GM12874 (cell line): ENCODE results near the gene DOCK3.
A peak's percentile ranks its signal among the peaks of the same experiment; 100 is the strongest.

Source experiments
- CTCF ChIP-seq: IDR thresholded peaks from 2 replicates; pipeline ENCODE4 v1.5.1; 2011; ENCODE audit warnings: low read depth, mild to moderate bottlenecking, control low read depth, low read length, moderate library complexity; ENCODE audit not compliant: insufficient read depth

Gene DOCK3

GRCh38 chr3:50651920-50652529, 22.7 kb upstream of the DOCK3 start:
- TF ChIP-seq CTCF: no peak

- TF ChIP-seq CTCF: peak; percentile 59
Observed at GRCh38 chr3:50652709-50653108, 22.0 kb upstream of the DOCK3 start.

- no peak for TF ChIP-seq CTCF
Observed at GRCh38 chr3:50653937-50654595, 20.7 kb upstream of the DOCK3 start.

GRCh38 chr3:50655009-50655830, 19.5 kb upstream of the DOCK3 start:
- TF ChIP-seq CTCF: no peak

- no peak for TF ChIP-seq CTCF
Observed at GRCh38 chr3:50656417-50657195, 18.1 kb upstream of the DOCK3 start.

GRCh38 chr3:50657407-50657806, 17.3 kb upstream of the DOCK3 start:
- no peak for TF ChIP-seq CTCF

- TF ChIP-seq CTCF: no peak
Observed at GRCh38 chr3:50657816-50658215, 16.9 kb upstream of the DOCK3 start.
